GM13976 (cell line): ENCODE measurements around the gene CEACAM21.

Experiments
- DNase-seq: peaks from one replicate; pipeline ENCODE4 v3.0.0; 2012; ENCODE audit warnings: low spot score
- CTCF ChIP-seq: IDR thresholded peaks from 2 replicates; pipeline ENCODE4 v1.5.1; 2012; ENCODE audit warnings: borderline replicate concordance, mild to moderate bottlenecking; ENCODE audit not compliant: insufficient read depth; ENCODE audit errors: extremely low read depth, missing control alignments, control extremely low read depth
- in situ Hi-C: fragments of 300-500 bp; cut with MboI; formaldehyde crosslinking; loops from one replicate; pipeline ENCODE4 v1.12.0; 2022; ENCODE audit warnings: low sequenced_read_pairs, mixed read lengths, inconsistent platforms; ENCODE audit not compliant: unreplicated experiment

Gene CEACAM21

GRCh38 chr19:41595258-41595889 is 19.4 kb downstream of the CEACAM21 start:
- in situ Hi-C loops = no loop called here

GRCh38 chr19:41595890-41596280 is 19.9 kb downstream of the CEACAM21 start:
- in situ Hi-C loops = no loop called here
- DNase-seq = no peak
- no peak for TF ChIP-seq CTCF

More at GRCh38 chr19:41595258-41595889, 19.4 kb downstream of the CEACAM21 start:
- TF ChIP-seq CTCF = peak; percentile 86
- peak; percentile 75 for DNase-seq

- TF ChIP-seq CTCF = peak; percentile 96
- peak; percentile 83 for DNase-seq
- in situ Hi-C loops = no loop called here
These were observed 21.7 kb downstream of the CEACAM21 start for GRCh38 chr19:41597600-41598041.

GRCh38 chr19:41599175-41599966 is 23.4 kb downstream of the CEACAM21 start:
- in situ Hi-C loops = no loop called here
- DNase-seq = no peak
- TF ChIP-seq CTCF = no peak

GRCh38 chr19:41601771-41602170 is 25.8 kb downstream of the CEACAM21 start:
- no peak for TF ChIP-seq CTCF
- no peak for DNase-seq
- in situ Hi-C loops = no loop called here

GRCh38 chr19:41604831-41605230 is 28.9 kb downstream of the CEACAM21 start:
- in situ Hi-C loops = no loop called here

More at GRCh38 chr19:41604831-41605230, 28.9 kb downstream of the CEACAM21 start:
- DNase-seq = no peak
- no peak for TF ChIP-seq CTCF
